HG03575 (cell line): ENCODE measurements around the gene MRFAP1L1.
"Not testable (repeated sequence)": the region's sequence is repeated elsewhere in the genome, so short reads cannot be mapped to it uniquely, and the experiment has no call there.

Experiments
- ATAC-seq: cut with Tn5 transposase; IDR thresholded peaks from one replicate; pipeline ENCODE4 v1.9.1; 2021; ENCODE audit not compliant: unreplicated experiment, insufficient number of reproducible peaks, low FRiP score; ENCODE audit errors: extremely low read depth

Gene MRFAP1L1

DNA sequence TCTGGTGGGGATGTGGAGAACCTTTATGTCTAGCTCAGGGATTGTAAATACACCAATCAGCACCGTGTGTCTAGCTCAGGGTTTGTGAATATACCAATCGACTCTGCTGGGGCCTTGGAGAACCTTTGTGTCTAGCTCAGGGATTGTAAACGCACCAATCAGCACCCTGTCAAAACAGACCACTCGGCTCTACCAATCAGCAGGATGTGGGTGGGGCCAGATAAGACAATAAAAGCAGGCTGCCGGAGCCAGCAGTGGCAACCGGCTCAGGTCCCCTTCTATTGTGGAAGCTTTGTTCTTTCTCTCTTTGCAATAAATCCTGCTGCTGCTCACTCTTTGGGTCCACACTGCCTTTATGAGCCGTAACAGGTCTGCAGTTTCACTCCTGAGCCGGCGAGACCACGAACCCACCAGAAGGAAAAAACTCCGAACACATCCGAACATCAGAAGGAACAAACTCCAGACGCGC, 36.4 kb downstream of the MRFAP1L1 start:
- ATAC-seq, result not testable (repeated sequence)

DNA sequence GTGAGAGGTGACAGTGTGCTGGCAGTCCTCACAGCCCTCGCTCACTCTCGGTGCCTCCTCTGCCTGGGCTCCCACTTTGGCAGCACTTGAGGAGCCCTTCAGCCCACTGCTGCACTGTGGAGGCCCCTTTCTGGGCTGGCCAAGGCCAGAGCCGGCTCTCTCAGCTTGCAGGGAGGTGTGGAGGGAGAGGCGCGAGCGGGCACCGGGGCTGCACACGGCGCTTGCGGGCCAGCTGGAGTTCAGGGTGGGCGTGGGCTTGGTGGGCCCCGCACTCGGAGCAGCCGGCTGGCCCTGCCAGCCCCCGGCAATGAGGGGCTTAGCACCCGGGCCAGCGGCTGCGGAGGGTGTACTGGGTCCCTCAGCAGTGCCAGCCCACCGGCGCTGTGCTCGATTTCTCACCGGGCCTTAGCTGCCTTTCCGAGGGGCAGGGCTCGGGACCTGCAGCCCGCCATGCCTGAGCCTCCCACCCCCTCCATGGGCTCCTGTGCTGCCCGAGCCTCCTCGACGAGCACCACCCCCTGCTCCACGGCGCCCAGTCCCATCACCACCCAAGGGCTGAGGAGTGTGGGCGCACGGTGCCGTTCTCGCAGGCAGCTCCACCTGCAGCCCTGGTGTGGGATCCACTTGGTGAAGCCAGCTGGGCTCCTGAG, 37.0 kb downstream of the MRFAP1L1 start:
- ATAC-seq, result not testable (repeated sequence)

DNA sequence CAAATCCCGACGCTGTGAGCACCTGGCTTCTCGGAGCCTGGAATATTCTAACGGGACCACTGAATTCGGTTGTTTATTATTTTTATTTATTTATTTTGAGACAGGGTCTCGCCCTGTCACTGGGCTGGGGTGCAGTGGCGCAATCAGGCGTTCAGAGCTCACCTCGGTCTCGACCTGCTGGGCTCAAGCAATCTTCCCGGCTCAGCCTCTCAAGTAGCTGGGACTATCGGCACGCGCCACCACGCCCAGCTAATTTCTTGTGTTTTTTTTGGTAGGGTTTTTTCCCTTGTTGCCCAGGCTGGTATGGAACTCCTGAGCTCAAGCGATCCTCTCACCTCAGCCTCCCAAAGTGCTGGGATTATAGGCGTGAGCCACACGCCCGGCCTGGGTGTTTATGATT, 37.5 kb downstream of the MRFAP1L1 start:
- no peak for ATAC-seq

DNA sequence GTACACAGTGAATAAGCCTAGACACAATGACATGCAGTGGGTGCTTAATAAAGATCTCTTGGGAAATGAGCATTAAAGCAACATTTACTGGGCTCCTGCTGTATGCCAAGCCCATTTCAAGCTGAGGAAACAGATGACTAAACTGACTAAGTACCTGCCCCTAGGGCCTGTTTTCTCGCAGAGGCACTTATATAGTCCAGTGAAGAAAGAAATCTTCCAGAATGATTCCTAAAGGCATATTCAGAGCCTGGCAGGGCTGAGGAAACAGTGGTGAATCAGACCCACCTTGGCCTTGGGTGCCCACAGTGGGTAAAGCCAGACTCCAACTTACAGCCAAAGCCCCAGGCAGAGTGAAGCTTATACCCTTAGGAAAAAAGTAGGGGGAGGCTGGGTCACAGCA, 38.0 kb downstream of the MRFAP1L1 start:
- no peak for ATAC-seq

DNA sequence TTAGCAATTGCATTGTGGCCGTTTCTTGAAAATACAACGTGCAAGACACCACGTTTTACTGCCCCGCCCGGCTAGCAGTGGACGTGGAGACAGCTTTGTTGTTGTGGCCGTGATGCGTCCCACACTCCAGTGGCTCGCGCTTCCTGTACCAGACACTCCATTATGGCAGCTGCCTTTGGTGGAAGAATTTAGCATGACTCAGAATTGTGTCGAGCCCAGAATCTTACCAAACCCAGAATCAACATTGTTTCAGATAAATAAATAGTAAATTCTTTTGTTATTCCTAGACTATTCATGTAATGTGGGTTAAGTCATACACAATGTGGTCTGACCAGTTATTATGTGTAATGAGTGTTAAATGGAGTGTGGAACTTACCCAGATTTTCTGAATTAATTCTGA, 41.3 kb downstream of the MRFAP1L1 start:
- no peak for ATAC-seq

DNA sequence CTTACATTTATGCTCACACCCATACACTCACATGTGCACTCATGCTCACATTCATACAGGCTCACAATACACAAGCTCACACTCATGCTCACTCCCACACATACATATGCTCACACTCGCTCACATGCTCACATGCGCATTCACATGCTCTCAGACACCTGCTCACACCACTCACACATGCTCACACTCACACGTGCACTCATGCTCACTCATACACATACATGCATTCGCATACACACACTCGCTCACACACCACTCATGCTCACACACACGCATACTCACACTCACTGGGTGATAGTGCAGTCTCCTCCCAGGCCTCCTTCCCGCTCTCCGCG, 44.4 kb downstream of the MRFAP1L1 start:
- no peak for ATAC-seq

DNA sequence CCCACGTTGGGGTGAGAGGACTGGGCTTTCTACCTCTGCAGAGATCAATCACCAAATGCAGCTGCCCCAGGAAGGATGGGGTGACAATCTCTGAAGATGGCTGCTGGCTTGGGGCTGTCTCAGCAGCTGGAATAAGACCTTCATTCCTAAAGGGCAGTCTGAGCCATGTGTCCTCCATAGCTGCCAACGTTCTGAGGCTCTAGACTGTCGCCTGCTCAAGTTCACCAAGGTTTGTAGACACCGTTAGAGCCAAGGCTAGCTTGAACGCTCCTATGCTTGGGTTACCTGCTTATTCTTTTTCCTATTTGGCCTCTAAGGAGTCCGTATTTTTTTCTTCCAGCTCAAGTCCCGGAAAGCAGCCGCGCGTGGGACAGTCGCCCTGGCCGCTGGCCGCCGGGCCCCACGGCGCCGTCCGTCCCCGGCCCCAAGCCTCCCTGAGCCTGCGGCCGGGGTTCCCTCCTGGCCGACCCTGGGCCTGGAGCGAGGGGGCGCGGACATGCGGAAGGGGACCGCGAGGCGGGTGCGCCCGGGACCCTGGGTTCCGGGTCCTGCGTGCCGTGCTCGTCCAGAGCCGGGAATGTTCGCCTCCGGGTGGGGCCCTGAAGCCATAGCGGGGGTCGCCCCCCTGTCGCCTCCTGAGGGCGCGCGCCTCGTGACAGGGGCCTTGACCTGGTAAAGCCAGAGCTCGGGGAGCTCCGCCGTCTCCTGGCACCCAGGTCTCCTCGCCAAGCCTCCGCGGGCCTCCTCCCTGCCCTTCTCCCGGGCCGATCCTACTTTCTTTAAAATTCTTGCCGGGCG, 45.9 kb downstream of the MRFAP1L1 start:
- ATAC-seq, result no peak

DNA sequence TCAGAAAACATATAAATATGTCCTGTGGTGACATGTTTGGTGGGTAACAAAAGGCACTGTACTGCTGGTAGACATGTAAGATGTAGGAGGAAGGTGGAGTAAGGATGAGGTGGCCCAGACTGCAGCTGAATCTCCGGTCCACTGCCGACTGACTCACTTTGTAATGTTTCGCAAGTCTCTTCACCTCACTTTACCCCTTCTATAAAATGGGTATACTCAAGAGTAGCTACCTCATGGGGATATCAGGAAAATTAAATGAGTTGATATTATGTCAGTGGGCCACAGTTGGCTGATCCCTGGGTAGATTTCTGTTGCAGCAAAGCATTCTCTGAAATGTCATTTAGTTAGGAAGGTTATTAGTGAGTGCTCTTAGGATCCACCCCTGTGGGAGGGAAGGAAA, 47.1 kb downstream of the MRFAP1L1 start:
- ATAC-seq, result no peak

DNA sequence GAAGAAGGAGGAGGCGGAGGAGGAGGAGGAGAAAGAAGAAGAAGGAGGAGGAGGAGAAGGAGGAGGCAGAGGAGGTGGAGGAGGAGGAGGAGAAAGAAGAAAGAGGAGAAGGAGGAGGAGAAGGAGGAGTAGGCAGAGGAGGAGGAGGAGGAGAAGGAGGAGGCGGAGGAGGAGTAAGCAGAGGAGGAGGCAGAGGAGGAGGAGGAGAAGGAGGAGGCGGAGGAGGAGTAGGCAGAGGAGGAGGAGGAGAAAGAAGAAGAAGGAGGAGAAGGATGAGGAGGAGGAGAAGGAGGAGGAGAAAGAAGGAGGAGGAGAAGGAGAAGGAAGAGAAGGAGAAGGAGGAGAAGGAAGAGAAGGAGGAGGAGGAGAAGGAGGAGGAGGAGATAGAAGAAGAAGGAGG, 49.2 kb downstream of the MRFAP1L1 start:
- ATAC-seq, result no peak

DNA sequence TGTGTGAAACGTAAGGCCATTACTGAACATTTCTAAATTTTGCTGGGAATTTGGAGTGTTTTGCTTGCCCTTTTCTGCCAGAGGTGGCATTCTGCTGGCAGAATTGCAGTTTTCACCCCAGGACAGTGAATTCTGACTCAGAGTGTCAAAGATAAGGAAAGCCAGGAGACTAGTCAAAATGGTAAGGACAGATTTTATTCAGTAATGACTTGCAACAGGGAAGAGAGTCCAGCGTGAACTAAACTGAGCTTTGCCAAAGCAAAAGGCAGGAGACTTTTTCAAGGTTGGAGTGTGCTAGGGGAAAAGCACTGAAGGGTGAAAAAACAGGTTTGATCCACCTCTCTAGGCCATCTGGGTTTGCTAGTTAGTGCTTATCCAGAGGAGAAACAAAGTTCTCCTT, 49.8 kb downstream of the MRFAP1L1 start:
- no peak for ATAC-seq

DNA sequence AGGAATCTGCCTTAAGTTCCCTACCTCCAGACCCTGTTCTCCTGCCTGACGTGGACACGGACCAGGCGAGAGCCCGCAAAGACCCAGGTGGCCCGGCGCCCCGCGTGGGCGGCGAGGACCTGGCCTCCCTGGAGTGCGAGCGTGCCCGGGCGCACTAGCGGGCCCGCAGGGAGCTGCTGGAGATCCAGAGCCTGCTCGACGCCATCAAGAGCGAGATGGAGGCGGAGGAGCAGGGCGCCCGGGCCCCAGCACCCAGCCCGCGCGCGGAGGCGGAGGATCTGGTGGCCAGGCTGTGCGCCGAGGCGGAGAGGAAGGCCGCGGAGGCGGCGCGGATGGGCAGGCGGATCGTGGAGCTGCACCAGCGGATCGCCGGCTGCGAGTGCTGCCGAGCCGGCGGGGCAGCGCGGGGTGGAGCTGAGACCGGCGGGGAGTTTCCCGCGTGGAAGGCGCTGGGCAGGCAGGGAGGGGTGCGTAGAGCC, 51.0 kb downstream of the MRFAP1L1 start:
- ATAC-seq, result no peak

DNA sequence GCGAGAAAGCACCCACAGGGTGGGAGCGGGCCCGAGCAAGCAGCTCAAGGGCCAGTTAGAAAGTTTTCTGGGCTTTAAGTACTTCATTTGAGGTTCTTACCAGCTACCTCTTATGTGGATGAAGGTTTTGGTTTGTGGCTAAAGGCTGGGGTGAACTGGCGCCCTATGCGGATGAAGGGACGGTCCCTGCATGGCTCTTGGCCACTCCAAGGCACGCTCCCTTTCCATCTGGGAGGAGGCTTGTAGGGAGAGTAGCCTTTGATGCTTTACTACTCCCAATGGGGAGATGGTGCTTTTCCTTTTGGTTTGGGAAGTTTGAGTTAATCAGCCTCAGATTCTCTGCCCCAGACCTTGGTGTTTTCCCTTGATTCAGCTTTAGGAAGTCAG, 51.5 kb downstream of the MRFAP1L1 start:
- ATAC-seq, result no peak
